ENCODE data around the gene RAD51. TPM values are rescaled to one million over a fixed set of nuclear protein-coding genes. Genes with fewer than 3 reads are reported as not detected.

Gene RAD51
- total RNA-seq, 4 donors from 2014 or later: 3.0 TPM; not detected in 3

- WGBS, 2 donors (ENCODE audit: low coverage in 1 of 2): 90 to 92% methylated on average over 1 to 2 of the region's 2 CpGs
- TF ChIP-seq CTCF (IDR thresholded peaks at IDR 0.05) (no peak), POLR2AphosphoS5 (IDR thresholded peaks at IDR 0.05) (no peak), POLR2A (IDR thresholded peaks at IDR 0.05) (no peak), EP300 (IDR thresholded peaks at IDR 0.05) (no peak)
These were observed 11.1 kb downstream of the RAD51 start for GRCh38 chr15:40706121-40706520.

GRCh38 chr15:40714144-40714543, 19.2 kb downstream of the RAD51 start:
- H3K27me3 ChIP-seq: no peaks in the 10 kb centered on the region
- 50 to 89% methylated on average over 2 of the region's 2 CpGs for whole genome bisulfite sequencing, 2 donors (ENCODE audit: low coverage in 1 of 2)
- ATAC-seq: no peak
- no peaks in the 10 kb centered on the region for H3K9me3 ChIP-seq
- no peak for TF ChIP-seq POLR2AphosphoS5 (IDR thresholded peaks at IDR 0.05)
- no peak for TF ChIP-seq EP300 (IDR thresholded peaks at IDR 0.05)
- TF ChIP-seq CTCF (IDR thresholded peaks at IDR 0.05): no peak
- TF ChIP-seq POLR2A (IDR thresholded peaks at IDR 0.05): no peak
- no peaks in the 10 kb centered on the region for H3K36me3 ChIP-seq
- no peak overlapping the region for H3K4me3 ChIP-seq
- H3K4me1 ChIP-seq: no peaks in the 10 kb centered on the region
- H3K27ac ChIP-seq: no peak overlapping the region

More at GRCh38 chr15:40706121-40706520, 11.1 kb downstream of the RAD51 start:
- Histone ChIP-seq H3K27me3 (no peaks in the 10 kb centered on the region), H3K9me3 (no peaks in the 10 kb centered on the region), H3K27ac (no peak overlapping the region), H3K4me1 (no peaks in the 10 kb centered on the region), H3K4me3 (no peak overlapping the region), H3K36me3 (no peaks in the 10 kb centered on the region)
- ATAC-seq: no peak

- Histone ChIP-seq H3K4me3 (no peak overlapping the region), H3K27me3 (no peaks in the 10 kb centered on the region), H3K27ac (no peak overlapping the region), H3K36me3 (no peaks in the 10 kb centered on the region), H3K9me3 (no peaks in the 10 kb centered on the region), H3K4me1 (no peaks in the 10 kb centered on the region)
- ATAC-seq: no peak
- 79 to 94% methylated on average over 2 to 6 of the region's 6 CpGs for WGBS, 2 donors (ENCODE audit: low coverage in 1 of 2)
- TF ChIP-seq EP300 (IDR thresholded peaks at IDR 0.05) (no peak), CTCF (IDR thresholded peaks at IDR 0.05) (no peak), POLR2AphosphoS5 (IDR thresholded peaks at IDR 0.05) (no peak), POLR2A (IDR thresholded peaks at IDR 0.05) (no peak)
These were observed 21.2 kb downstream of the RAD51 start for GRCh38 chr15:40716165-40716564.

DNA sequence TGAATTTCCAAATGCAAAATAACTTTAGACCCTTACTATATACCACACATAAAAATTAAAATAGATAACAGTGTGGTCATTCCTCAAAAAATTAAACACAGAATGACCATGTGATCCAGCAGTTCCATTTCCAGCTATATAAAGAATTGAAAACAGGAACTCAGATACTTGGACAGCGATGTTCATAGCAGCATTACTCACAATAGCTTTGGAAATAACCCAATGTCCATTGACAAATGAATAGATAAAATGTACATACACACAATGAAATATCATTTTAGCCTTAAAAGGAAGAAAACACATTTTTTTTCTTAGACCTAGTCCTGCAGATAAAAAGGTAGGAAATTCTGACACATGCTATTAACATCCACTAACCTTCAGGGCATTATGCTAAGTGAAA, 26.7 kb downstream of the RAD51 start:
- no peak for ATAC-seq
- no peak overlapping the region for H3K4me3 ChIP-seq
- no peaks in the 10 kb centered on the region for H3K4me1 ChIP-seq
- no peak overlapping the region for H3K27ac ChIP-seq
- no peaks in the 10 kb centered on the region for H3K9me3 ChIP-seq
- H3K36me3 ChIP-seq: no peaks in the 10 kb centered on the region
- no peaks in the 10 kb centered on the region for H3K27me3 ChIP-seq
- TF ChIP-seq POLR2A (IDR thresholded peaks at IDR 0.05): no peak
- no peak for TF ChIP-seq EP300 (IDR thresholded peaks at IDR 0.05)
- no peak for TF ChIP-seq POLR2AphosphoS5 (IDR thresholded peaks at IDR 0.05)
- TF ChIP-seq CTCF (IDR thresholded peaks at IDR 0.05): no peak
- 73 to 78% methylated on average over 1 of the region's 1 CpG for WGBS, 2 donors (ENCODE audit: low coverage in 1 of 2)

DNA sequence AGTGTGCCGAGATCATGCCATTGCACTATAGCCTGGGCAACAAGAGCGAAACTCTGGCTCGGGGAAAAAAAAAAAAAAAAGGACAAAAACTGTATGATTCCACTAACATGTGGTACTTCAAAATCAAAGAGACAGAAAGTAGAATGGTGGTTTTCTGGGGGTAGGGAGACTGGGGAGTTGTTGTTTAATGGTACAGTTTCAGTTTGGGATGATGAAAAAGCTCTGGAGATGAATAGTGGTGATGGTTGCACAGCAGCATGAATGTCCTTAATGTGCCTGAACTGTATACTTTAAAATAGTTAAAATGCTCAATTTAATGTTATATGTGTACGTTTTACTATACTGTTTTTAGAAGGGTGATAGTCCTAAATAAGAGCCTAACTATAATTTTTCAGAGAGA, 27.4 kb downstream of the RAD51 start:
- ATAC-seq: no peak
- Histone ChIP-seq H3K27ac (no peak overlapping the region), H3K4me3 (no peak overlapping the region), H3K36me3 (no peaks in the 10 kb centered on the region), H3K4me1 (no peaks in the 10 kb centered on the region), H3K9me3 (no peaks in the 10 kb centered on the region), H3K27me3 (no peaks in the 10 kb centered on the region)
- TF ChIP-seq POLR2AphosphoS5 (IDR thresholded peaks at IDR 0.05) (no peak), POLR2A (IDR thresholded peaks at IDR 0.05) (no peak), CTCF (IDR thresholded peaks at IDR 0.05) (no peak), EP300 (IDR thresholded peaks at IDR 0.05) (no peak)
- whole genome bisulfite sequencing, 2 donors (ENCODE audit: low coverage in 1 of 2): 71 to 87% methylated on average over 1 to 4 of the region's 4 CpGs
